Hematopoietic multipotent progenitor cell treated with erythropoietin and hydrocortisone succinate and interleukin-3 and kit ligand, for 15 days (in vitro differentiated cells): Measurements from ENCODE around the gene LANCL2.
"Not testable (repeated sequence)": the region's sequence is repeated elsewhere in the genome, so short reads cannot be mapped to it uniquely, and the experiment has no call there.

Experiments
- DNase-seq: peaks from one replicate; pipeline ENCODE4 v3.0.0-alpha.2; 2015; ENCODE audit warnings: low spot score

The LANCL2 gene, protein sequence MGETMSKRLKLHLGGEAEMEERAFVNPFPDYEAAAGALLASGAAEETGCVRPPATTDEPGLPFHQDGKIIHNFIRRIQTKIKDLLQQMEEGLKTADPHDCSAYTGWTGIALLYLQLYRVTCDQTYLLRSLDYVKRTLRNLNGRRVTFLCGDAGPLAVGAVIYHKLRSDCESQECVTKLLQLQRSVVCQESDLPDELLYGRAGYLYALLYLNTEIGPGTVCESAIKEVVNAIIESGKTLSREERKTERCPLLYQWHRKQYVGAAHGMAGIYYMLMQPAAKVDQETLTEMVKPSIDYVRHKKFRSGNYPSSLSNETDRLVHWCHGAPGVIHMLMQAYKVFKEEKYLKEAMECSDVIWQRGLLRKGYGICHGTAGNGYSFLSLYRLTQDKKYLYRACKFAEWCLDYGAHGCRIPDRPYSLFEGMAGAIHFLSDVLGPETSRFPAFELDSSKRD

DNA sequence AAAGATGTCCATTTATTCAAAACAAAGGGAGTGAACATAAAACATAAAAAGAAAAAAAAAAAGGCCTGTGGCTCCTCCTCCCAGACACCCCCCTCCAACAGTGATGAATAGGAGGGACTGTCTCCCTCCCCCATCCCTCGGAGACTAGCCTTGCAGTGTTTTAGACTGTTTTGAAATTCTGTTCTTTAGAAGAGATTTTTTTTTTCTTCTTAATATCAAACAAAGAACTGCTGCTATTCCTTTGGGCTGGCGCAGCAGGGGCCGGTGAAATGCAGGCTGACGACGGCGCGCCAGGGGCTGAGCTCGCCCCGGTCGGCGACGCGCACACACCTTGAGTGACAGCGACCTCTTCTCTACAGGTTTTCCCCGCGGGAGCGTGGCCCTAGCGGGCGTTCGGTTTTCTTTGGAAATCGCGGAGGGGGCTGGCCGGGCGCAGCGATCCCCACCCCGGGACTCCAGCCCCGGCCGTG, at the start of gene LANCL2:
Gene LANCL2, plus strand, starts transcription at position 133 of the 470 bp plus-strand sequence. CDS start 689 bp downstream, outside the sequence.
- DNase-seq = no peak

DNA sequence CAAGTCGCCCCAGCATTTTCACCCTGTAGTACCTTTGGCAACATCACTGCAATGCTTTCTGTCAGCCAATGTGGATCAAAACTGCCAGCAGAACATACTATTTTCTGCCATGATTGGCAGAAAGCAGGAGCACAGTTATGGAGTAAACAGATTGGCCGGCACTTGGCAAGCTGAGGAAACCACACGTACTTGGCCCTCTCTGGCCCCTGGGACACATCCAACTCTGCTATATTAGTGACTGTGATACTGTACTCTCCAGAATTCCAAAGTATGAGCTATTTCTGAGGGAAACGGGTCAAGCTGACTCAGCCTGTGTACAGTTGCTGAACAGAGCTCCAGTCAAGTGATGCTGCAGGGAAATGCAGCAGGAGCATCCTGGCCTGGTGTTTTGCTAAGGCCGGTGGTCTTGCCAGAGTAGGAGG, 39.8 kb upstream of the LANCL2 start:
- DNase-seq = no peak

GRCh38 chr7:55326081-55326835, 38.9 kb upstream of the LANCL2 start:
- DNase-seq = no peak

GRCh38 chr7:55326945-55327626, 38.1 kb upstream of the LANCL2 start:
- DNase-seq = no peak

DNA sequence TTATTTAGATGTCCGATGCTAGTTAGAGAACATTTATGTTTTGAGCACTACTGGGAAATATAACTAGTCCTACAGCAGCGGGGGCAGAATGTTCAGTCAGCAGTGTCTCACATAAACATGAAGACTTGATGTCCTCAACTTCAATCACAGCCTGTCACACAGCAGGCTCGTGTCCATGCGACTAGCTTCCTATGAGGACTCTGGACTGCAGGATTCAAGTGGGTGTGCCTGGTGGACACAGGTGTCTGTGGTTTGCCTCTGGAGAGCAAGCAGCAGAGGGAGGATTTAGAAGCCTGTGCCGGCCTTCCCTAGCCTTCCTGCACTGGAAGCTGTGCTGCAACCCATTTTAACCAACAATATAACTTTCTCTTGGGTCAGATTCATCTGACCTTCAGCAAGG, 30.0 kb upstream of the LANCL2 start:
- DNase-seq = no peak

- no peak for DNase-seq
Measured at GRCh38 chr7:55335786-55336185, 29.4 kb upstream of the LANCL2 start.

- no peak for DNase-seq
Measured at GRCh38 chr7:55336540-55336939, 28.6 kb upstream of the LANCL2 start.

- DNase-seq = no peak
Measured at GRCh38 chr7:55339033-55340000, 25.8 kb upstream of the LANCL2 start.

- DNase-seq = no peak
Measured at GRCh38 chr7:55342216-55342871, 22.8 kb upstream of the LANCL2 start.

DNA sequence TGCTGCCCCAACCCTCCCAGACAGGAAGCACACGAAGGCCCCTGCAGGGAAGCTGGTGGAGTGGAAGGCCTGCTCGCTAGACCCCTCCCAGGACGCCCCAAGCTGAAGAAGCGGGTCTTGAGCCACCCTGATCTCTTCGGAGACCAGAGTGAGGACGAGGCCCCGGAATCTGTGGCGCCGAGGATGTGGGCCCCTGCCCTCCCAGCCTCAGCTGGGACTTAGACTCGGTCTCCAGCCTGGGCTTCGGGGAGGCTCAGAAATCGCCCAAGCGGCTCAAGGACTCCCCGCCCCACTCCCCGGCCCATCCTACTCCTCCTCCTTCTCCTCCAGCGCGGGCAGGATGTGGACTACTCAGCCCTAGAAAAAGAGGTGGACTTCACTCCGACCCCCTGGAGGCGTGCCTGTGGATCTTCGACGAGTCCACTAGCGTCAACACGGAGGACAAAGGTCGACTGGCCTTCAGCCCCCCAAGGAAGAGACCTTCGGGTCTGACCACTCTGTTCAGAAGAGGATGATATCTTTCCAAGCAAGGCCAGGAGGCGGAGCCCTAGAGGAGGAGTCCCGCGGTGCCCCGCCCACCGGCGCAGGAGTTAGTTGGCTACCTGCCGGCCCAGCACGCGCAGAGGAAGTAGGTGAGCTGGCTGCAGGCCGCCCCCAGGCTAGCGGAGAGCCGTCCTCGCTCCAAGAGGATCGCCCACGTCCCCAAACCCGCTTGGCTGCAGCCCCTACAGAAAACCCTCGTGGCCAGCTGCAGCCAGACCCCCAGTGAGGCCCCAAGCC, 21.9 kb upstream of the LANCL2 start:
- no peak for DNase-seq

GRCh38 chr7:55343860-55344606, 21.1 kb upstream of the LANCL2 start:
- DNase-seq = no peak

GRCh38 chr7:55344840-55345239, 20.3 kb upstream of the LANCL2 start:
- no peak for DNase-seq

DNA sequence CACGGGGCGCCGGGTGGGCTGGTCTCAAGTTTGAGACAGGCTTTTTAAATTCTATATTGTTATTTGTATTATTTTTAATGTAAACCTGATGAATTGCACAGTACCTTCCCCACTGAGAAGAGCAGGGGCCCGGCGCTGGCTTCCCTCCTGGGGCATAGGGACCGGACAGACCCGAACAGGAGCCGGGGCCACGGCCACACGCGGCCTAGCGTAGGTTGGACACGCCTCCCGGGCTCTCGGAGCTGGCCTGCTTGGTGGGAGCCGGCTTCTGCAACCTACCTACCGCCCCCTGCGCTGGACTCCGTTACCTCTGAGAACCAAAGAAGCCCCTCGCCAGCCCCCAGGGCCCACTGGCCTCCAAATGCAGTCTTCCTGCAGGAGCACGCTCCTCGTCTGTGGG, 19.8 kb upstream of the LANCL2 start:
- no peak for DNase-seq

- DNase-seq = no peak
Measured at GRCh38 chr7:55348502-55348901, 16.6 kb upstream of the LANCL2 start.

- DNase-seq = no peak
Measured at GRCh38 chr7:55349121-55349520, 16.0 kb upstream of the LANCL2 start.

GRCh38 chr7:55350281-55350680, 14.9 kb upstream of the LANCL2 start:
- no peak for DNase-seq

DNA sequence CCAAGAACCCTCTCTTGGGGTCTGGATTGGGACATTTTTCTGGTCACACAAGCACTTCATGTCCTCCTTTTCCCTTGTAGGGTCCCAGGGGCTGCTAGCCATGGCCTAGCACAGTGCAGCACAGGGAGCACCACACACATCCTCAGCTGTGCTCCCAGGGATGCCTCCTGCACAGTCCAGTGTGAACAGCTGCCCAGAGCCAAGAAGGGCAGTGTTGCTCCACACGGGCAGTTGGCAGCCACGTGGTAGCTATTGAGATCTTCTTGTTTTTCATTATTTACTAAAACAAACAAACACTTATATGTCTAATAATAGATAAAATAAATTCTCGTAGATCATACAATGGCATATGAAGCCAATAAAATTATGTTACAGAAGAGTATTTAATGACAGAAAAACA, 13.9 kb upstream of the LANCL2 start:
- no peak for DNase-seq

- not testable (repeated sequence) for DNase-seq
Measured at GRCh38 chr7:55352947-55353273, 12.2 kb upstream of the LANCL2 start.

- no peak for DNase-seq
Measured at GRCh38 chr7:55360486-55360885, 4.7 kb upstream of the LANCL2 start.
